Measurements from ENCODE around the gene ZBTB16.

Gene ZBTB16

DNA sequence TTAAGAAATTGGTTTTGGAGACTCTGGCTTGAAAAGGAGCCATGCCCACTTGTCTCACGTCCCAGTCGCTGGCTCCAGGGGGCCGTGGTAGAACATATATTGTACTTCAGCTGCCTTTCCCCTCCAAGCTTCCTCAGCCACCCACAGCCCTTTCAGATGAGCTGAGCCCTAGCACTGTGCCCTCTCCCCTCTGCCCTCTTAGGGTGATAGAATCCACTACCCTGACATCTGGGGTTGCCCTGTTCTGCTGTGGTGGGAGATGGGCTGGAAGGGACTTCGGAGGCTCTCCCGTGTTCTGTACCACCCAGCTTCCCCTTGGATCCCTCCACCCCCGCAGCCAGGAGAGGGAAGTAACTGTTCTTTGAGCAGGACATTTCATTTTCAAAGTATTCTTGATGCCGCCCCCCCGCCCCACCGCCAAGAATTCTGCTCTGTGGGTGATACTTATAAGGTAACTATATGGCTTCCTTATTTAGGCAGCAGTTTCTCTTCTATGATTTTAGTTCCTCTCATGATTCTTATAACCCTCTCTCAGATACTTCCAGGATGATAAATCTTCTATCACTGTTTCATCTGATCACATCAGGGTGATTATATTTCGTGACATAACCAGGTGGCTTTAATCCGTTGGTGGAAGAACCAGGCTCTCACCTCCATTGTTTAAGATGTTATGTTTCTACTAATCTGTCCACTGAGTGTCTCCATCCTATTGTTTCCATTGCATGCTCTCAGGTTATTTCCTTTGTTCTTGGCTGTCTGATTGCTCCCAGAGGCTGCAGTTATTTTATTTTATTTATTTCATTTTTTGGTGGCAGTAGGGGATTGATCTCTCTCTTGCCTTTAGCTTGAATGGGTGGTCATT is 24.1 kb downstream of the ZBTB16 start:
- DNase-seq (ENCODE audit: low read depth, low spot score): no peak

DNA sequence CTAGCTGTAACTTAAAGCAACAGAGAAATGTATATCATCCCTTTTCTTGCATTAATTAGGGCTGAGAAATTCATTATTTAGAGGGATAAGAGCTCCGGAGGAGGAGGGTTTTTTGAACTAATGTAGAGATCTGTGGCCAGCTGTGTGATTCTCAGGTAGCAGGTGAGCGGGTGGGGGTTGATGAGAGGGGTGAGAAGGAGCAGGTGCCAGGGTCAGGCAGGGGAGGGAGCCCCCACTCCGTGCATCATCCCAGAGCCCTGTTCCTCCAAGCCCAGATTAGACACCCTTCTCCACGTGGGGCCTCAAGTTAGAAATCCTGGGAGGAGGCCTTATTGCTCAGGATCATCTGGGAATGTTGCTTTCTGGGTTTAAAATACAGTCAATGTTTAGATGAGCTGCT is 24.9 kb downstream of the ZBTB16 start:
- DNase-seq (ENCODE audit: low read depth, low spot score): no peak

DNA sequence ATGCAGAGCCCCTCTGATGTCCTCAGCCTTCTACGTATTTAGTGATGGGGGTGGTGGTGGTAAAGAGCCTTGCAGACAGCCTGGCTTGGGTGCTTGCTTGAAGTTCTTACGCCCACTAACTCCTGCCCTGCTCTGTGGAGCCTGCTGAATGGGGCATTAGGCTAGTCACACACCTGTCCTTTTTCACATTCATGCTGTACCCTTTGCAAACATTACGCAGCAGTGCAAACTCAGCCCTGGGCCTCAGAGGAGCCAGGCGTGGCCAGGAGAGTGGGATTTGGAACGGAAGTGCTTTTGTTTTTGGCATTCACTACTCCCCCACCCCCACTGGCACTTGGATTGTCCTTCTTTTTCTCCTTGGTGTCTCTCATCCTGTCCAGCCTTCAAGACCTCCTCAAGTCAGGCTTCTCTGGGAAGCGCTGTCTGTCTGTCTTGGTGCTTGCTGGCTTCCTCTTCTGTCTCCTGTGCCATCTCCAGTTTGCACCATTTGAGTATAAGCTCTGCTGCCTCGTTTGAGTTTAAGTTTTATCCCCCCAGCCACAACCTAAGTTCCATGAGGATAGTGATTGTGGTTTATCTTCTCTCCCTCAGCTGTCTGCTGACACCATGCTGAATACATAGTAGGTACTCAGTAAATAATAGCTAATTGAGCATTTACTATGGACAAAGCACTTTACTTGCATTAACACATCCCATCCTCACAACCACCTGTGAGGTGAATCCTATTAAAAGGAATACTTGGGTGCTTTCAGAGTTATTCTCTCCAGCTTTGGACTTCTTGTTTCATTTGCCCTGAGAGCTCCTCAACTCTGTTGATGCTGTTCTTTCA is 26.7 kb downstream of the ZBTB16 start:
- DNase-seq (ENCODE audit: low read depth, low spot score): no peak

DNA sequence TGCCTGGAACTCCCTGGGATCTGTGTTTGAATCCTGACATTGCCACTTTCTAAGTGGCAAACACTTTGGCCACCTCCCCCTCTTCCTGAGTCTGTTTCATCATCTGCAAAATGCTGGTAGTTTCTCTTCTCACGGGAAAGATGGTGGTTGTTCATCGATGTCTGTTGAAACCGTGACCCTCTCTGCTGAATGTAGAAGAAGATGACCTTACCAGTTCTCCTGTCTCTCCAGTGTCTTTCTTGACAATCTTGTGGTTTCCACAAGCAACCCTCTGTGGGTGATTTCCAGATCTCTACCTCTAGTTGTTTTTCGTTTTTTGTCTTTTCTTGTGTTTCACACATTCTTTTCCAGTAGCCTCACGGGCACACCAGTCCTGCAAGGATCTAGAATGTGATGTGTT is 27.5 kb downstream of the ZBTB16 start:
- no peak for DNase-seq (ENCODE audit: low read depth, low spot score)

DNA sequence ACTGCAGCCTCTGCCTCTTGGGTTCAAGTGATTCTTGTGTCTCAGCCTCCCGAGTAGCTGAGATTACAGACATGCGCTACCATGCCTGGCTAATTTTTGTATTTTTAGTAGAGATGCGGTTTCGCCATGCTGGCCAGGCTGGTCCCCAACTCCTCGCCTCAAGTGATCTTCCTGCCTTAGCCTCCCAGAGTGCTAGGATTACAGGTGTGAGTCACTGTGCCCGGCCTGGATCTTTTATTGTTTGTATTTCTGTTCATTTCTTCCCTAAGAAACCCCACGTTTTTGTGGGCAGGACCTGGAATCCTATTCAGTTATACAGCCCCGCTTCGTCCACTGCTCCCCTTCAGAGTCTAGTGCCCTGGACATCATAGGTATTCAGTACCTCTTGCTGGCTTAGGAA is 28.7 kb downstream of the ZBTB16 start:
- no peak for DNase-seq (ENCODE audit: low read depth, low spot score)

DNA sequence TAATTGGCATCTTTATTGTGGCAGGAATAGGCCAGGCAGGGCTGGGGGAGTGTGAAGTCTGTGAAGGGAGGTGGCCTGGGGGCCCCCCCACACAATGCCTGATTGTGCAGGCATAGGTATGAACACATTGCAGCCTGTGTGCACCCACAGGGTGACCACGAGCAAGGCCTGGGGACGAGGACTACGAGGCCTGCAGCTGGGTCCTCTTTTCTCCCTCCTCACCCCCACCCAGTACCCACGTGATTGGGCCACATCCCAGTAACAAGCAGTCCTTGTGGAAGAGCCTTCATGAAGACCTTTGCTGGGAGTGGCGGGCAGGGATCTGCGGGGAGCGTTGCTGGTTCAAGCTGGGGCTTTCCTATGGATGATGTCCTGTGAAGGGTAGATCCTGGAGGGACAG is 29.3 kb downstream of the ZBTB16 start:
- no peak for DNase-seq (ENCODE audit: low read depth, low spot score)

DNA sequence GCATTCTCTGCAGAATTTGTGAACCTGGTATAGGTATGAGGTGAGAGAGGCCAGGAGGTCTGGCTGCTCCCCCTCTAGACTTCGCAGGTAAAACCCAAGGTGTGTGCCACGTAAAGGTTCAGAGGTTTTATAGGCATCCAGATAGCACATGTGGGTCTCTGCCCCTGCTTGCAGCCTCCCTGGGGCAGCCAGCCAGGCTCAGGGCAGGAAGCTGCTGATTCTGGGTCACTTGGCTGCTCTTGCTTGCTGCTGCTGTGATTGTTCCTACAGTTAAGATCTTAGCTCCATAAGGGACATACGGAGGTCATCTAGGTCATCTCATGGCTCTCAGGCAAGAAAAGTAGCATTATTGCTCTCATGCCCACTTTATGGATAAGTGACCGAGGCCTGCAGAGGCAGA is 30.2 kb downstream of the ZBTB16 start:
- no peak for DNase-seq (ENCODE audit: low read depth, low spot score)

DNA sequence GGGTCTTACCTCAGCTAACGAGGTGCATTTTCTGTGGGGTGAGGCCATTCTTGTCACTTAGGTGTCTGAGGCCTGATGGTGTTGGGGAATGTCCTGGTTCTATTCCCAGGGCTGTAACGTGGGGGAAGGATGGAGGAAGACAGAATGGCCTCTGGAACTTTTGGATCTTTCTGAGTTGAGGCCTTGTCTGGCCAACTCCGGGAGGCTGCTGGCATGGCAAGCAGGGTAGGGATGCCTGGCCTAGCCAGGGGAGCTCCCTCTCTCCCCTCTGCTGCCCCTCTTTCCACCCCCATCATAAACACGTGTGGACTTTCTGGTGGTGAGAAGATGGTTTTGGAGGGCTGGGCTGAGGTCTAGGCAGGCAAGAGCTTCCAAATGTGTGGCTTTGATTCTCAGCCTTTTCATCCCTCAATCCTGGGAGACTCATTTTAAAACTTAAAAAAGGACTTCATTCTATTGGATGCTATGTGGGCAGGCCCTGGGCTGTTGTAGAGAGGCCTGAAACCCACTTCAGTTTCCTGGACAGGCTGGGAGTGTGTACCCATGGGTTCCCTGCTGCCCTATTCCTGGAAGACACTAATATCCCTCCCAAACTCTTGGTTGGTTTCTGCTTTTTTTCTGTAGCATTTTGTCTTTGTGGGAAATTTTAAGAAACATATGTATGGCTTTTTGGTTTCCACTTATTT is 30.9 kb downstream of the ZBTB16 start:
- no peak for DNase-seq (ENCODE audit: low read depth, low spot score)

DNA sequence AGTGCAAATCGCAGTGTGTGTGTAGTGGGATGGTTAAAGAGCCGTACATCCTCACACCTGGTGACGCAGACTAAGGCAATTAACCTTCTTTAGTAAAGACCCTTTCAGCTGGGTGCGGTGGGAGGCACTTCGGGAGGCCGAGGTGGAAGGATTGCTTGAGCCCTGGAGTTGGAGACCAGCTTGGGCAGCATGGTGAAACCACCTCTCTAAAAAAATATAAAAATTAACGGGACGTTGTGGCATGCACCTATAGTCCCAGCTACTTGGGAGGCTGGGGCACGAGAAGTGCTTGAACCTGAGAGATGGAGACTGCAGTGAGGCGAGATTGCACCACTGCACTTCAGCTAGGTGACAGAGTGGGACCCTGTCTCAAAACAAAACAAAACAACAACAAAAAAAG is 31.5 kb downstream of the ZBTB16 start:
- no peak for DNase-seq (ENCODE audit: low read depth, low spot score)

DNA sequence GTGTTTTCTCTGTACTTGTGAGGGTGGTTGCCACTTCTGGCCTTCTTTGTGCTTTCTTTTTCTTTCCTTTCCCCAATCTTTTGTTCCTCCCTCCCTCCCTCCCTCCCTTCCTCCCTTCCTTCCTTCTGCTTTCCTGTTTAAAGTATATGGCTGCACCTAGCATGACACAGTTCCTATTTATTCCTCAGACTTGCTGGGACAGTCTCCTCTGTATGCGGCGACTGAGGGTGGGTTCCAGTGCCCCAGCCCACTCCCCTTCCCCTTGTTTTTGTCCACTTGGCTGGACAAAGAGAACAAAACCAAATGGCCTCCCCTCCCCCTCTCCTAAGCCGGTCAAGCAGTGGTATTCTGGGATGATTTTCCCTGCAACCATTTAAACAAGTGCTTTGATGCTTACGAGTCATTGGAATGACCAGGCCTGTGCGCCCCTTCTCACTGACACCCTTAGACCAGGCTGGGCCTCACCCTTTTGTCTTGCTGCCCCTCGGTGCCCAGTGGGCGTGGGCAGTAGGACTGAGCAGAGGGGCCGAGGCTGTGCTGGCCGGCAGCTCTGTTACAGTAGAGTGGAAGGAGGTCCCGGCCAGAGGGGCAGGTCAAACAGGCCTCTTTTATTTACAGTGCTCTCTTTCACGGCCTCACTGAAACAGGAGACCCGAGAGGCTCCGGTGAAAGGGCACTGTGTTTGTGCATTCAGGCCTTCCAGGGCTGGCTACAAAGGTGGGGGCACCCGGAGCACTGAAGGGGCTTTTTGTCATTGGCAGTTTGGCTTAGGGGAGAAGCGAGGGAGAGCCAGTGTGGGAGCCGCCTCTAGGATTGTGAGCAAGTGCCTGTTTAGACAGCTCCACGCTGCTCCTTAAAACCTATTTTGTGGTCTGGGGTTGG is 32.2 kb downstream of the ZBTB16 start:
- no peak for DNase-seq (ENCODE audit: low read depth, low spot score)

DNA sequence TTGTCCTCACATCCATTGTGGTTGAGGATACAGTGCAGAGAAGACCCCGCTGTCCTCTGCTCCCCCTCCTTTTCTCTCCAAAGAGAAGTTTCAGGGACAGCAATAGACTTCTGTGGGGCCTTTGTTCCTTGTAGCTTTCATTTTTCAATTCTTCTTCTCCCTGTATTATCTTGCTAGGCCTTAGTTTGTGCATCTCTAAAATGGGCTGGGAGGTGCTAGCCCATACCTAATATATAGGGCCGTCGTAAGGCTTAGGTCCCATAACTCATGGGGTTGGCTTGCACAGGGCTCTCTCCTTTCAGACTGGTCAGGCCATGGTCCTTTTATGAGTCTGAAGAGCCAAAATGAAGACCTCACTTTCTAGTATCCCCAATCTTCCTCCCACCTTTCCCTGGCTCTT is 33.0 kb downstream of the ZBTB16 start:
- DNase-seq (ENCODE audit: low read depth, low spot score): no peak

DNA sequence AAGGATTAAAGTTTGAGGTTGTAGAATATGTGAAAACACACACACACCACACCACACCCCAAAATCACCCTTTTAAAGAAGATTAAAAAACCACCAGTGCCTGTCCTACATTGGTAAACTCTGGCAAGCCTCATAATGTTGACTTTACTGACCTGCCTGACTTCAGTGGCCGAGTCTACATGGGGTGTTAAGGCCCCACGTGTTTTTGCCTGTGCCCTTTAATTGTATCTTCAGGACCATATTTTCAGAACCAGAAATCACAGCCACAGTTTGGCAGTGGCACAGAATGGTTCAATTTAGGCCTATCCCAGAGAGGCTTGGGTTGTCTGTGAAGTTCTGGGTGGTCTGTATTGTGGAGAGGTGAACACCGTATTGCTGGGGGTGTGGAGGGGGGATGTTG is 33.4 kb downstream of the ZBTB16 start:
- no peak for DNase-seq (ENCODE audit: low read depth, low spot score)

DNA sequence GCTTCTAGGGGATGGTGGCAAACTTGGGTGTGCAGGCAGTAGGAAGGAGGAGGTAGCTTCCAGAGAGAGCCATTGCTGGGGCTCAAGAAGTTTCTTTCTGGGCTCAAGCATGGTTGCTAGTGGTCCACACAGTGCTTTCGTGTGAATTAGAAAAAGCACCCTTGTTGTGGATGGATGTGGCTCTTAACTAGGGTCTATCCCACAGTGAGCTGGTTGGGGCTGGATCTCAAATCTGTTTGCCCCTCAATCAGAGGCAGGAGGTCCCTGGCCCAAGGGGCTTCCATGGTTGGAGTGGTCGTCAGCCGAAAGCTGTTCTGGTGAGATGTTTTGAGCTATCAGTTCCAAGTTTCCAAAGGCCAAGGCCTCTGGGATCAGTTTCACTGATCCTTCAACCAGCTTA is 35.0 kb downstream of the ZBTB16 start:
- DNase-seq (ENCODE audit: low read depth, low spot score): no peak

DNA sequence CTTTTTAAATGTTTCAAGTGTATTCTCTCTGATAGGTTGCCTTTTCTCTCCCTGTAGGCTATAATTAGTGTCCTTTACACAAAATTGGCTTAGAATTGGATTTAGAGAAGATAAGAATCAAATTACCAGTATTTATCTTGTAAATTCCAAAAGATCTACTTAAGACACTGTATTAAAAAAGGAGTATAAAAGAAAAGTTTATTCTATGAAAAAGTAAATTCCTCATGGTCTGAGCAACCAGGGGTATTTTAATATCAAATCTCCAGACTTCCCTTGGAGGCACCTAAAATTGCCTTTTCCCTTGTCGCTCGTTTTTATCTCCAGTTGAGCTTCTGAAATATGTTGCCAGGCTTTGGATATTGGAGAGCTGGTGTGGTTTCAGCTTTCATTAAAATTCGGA is 36.4 kb downstream of the ZBTB16 start:
- no peak for DNase-seq (ENCODE audit: low read depth, low spot score)

DNA sequence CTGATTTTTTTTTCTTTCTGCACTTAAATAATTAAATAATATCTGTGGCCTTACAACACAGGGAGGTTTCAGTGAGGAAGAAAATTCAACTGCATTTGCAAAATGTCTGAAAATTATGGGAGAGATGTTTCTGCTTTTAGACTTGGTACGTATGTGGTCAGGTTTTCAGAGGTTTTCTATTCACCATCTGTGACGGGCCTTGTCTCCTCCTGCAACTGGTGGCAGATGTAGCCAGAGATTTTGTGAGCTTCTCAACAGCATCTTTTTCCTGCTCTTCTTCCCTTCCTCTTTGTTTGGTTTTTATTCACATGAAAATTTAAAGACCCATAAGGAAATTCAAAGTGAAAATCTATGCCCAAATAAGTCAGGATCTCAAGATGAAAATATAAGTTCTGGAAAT is 38.3 kb downstream of the ZBTB16 start:
- DNase-seq (ENCODE audit: low read depth, low spot score): no peak

DNA sequence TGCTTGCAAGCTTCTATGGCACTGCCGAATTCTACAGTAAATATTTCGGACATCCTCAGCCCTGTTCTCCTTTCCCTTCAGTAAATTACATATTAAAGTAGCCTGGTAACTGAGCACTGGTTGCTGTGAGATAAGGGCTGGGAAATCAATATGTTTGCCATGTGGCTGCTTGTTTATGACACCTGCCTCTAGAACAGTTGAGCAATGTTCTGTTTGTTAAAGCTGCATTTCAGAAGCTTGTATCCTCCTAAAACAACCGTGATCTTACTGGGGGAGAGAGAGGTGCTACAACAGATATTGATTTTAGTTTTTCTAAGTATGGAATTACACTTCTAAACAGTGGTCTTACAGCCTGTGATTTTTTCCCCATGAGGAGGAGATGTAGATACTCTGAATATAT is 39.4 kb downstream of the ZBTB16 start:
- DNase-seq (ENCODE audit: low read depth, low spot score): no peak

DNA sequence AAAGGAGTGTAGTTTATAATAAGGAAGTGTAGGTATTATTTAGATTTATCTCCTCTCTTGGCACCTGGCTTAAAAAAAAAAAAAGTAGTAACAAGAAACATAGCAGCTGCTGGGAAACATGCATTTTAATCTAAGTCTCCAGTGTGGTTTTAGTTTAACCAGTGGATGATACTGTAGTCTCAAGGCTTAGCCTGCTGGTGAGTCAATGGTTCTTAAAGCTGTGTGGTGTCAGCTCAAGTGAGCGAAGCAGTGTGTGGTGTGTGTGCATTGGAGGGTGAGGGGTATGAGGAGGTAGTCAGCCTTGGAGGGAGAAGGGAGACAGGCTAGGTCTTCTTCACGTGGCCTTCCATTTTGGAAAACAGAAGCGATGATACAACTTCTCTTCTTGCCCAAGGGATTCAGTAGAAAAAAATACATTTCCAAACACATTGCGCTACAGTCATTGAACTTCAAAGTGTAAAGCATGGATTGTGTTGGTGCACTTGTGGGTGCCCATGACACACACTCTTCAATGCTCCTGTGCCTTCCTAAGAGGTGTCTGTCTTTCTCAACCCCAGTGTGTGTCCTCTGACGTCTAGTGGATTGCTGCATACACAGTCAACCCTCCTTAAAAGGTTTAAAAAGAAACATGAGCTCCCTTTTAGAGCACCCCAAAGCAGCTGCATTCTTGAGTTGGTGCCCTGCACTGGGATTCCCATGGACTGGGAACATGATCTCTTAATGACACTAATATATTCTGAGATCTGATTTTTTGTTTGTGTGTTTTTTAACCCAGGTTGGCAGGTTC is 40.1 kb downstream of the ZBTB16 start:
- no peak for DNase-seq (ENCODE audit: low read depth, low spot score)

DNA sequence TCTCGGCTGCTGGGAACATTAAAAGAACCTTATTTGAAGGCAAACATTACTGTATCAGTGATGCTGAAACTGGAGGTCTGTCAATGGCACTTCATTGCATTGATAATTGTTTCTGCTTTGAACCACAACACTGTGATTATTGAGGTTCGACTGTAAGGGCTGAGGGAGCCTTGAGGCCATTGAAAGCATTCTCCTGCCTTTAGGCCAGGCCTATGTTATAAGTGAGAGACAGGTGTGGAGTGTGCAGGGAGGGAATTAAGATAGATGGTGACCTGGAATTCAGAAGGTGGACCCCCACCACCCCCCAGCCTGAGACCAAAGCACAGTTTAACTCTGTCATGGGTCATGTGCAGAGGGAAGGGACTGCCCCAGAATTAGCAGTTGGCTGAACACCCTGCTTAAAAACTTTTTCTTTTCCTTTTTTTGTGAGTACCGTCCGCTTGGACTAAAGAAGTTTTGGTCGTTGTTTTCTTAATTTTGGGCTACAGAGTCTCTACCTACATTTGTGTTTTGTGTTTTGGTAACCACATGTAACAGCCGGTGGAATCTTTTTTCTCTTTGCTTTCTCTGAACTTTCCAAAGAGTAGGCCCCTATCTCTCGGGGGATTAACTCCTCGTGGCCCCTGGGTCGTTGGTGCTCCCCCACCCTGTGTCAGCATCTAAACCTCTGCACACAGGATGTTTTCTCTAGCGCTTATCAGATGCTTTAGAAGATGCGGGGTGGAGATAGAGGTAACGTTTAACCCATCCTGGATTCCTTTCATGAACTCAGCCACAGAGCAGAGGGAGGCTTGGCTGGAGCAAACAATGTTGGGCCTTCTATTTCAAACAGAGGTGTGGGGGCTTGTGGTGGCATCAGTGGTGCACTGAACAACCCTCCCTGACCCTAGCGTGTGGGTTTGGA is 43.7 kb downstream of the ZBTB16 start:
- no peak for DNase-seq (ENCODE audit: low read depth, low spot score)

DNA sequence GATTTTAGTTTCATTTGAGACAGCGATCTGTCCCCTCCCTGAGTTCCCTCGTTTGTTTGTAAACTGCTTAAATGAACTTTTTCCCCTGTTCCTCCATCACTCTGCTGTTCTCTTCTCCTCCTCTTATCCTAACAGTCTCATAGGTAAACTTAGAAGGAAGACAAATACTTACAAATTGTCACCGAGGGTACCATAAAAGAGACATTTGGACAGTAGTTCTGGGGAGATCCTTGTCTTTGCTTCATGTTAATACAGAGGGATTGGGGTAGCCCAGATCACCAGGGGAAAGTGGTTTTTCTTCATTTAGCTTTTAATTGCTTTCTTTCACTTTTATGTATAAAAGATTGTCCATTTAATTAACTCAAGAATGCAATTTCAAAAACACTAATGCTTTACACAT is 46.1 kb downstream of the ZBTB16 start:
- no peak for DNase-seq (ENCODE audit: low read depth, low spot score)

DNA sequence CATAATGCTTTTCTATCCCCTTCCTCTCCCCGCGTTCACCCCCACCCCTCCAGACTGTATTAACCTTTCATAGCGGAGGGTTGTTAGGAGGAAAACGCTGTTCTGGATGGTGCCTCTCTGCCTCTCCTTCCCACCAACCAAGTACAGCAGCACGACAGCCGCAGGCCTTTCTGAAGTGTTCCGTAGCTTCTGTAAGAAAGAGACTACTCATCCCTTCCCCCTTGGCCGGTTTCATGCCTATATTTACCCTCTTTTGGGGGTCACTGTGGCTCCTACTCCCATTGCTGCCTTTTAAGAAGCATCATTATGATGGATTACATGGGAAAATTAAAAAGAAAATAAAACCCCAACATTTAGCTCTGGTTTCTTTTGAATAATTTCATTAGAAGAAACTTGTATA is 46.5 kb downstream of the ZBTB16 start:
- no peak for DNase-seq (ENCODE audit: low read depth, low spot score)

Data from activated naive CD8-positive, alpha-beta T cell treated with anti-CD3 and anti-CD28 coated beads, Interleukin-2, amount 50 U/mL, for 16 hours (primary cell).